GM12872 (cell line): ENCODE measurements around the gene MTLN.

Source experiments
- CTCF ChIP-seq: IDR thresholded peaks from 3 replicates; pipeline ENCODE4 v1.5.1; 2011; ENCODE audit warnings: low read depth, mild to moderate bottlenecking, low read length, moderate library complexity; ENCODE audit not compliant: insufficient read depth

The MTLN gene

GRCh38 chr2:110173523-110173922 is 38.8 kb downstream of the MTLN start:
- no peak for TF ChIP-seq CTCF

GRCh38 chr2:110172506-110172905 is 39.8 kb downstream of the MTLN start:
- TF ChIP-seq CTCF: no peak

DNA sequence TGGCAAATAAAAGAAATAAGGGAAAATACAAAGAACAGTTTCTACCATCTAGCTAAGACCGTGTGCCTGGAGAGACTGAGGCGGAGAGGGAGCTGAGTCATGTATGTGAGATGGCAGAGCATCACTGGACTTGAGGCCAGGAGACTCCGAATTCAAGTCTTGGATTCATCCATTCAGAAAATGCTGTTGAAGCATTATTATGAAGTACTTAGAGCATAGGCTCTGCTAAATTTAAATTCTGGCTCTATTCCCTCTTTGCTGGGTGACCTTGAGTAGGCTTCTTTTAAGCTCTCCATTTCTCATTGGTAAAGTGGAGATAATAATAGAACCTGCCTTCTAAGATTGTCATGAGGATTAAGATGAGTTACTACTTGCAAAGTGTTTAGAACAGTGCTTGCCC is 42.2 kb downstream of the MTLN start:
- no peak for TF ChIP-seq CTCF

DNA sequence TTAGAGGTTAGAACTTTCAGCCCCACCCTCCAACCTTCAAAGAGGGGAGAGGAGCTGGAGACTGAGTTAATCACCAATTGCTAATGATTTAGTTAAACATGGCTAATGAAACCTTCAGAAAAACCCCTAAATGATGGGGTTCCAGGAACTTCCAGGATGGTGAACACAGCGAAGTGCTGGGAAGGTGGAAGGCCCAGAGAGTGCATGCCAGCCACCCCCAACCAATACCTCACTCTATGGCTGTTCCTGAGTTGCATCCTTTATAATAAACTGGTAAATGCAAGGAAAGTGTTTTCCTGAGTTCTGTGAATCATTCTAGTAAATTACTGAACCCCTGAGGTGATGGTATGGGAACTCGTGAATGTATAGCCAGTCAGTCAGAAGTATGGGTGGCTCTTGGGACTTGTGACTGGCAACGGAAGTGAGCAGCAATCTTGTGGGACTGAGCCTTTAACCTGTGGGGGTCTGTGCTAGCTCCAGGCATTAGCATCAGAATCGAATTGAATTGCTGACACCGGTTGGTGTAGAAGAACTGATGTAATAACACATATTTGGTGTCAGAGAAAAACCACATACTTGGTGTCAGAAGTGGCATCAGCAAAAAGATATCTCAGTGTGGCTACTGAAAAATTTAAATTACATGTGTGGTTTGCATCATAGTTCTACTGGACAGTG is 44.9 kb downstream of the MTLN start:
- no peak for TF ChIP-seq CTCF

GRCh38 chr2:110166266-110166665 is 46.1 kb downstream of the MTLN start:
- no peak for TF ChIP-seq CTCF
